ENCODE data around the gene CNTNAP2.

CNTNAP2 gene

GRCh38 chr7:147805996-147806576 lies 1689.5 kb downstream of the CNTNAP2 start:
- no peak for DNase-seq

GRCh38 chr7:147809786-147810185 lies 1693.2 kb downstream of the CNTNAP2 start:
- DNase-seq = no peak

GRCh38 chr7:147810269-147810668 lies 1693.7 kb downstream of the CNTNAP2 start:
- DNase-seq = no peak

- no peak for DNase-seq
These were observed 1695.3 kb downstream of the CNTNAP2 start for GRCh38 chr7:147811923-147812322.

GRCh38 chr7:147813316-147813715 lies 1696.7 kb downstream of the CNTNAP2 start:
- DNase-seq = no peak

GRCh38 chr7:147818317-147818716 lies 1701.7 kb downstream of the CNTNAP2 start:
- no peak for DNase-seq

- DNase-seq = no peak
These were observed 1708.1 kb downstream of the CNTNAP2 start for GRCh38 chr7:147824671-147825070.

- DNase-seq = no peak
These were observed 1712.4 kb downstream of the CNTNAP2 start for GRCh38 chr7:147829016-147829415.

- no peak for DNase-seq
These were observed 1717.0 kb downstream of the CNTNAP2 start for GRCh38 chr7:147833557-147833956.

- no peak for DNase-seq
These were observed 1717.4 kb downstream of the CNTNAP2 start for GRCh38 chr7:147833970-147834369.

GRCh38 chr7:147852833-147853232 lies 1736.2 kb downstream of the CNTNAP2 start:
- no peak for DNase-seq

- no peak for DNase-seq
These were observed 1740.8 kb downstream of the CNTNAP2 start for GRCh38 chr7:147857152-147858140.

GRCh38 chr7:147858421-147858820 lies 1741.8 kb downstream of the CNTNAP2 start:
- DNase-seq = no peak

- DNase-seq = no peak
These were observed 1742.4 kb downstream of the CNTNAP2 start for GRCh38 chr7:147859033-147859432.

GRCh38 chr7:147859486-147859885 lies 1742.9 kb downstream of the CNTNAP2 start:
- no peak for DNase-seq

- no peak for DNase-seq
These were observed 1744.6 kb downstream of the CNTNAP2 start for GRCh38 chr7:147861058-147861716.

- DNase-seq = no peak
These were observed 1745.3 kb downstream of the CNTNAP2 start for GRCh38 chr7:147861945-147862344.

- DNase-seq = no peak
These were observed 1752.9 kb downstream of the CNTNAP2 start for GRCh38 chr7:147869456-147869855.

GRCh38 chr7:147878912-147879661 lies 1762.5 kb downstream of the CNTNAP2 start:
- DNase-seq = no peak

- no peak for DNase-seq
These were observed 1769.3 kb downstream of the CNTNAP2 start for GRCh38 chr7:147885869-147886268.

GRCh38 chr7:147894271-147894670 lies 1777.7 kb downstream of the CNTNAP2 start:
- no peak for DNase-seq

- no peak for DNase-seq
These were observed 1779.5 kb downstream of the CNTNAP2 start for GRCh38 chr7:147896121-147896520.
